HL-60 (cell line): Measurements from ENCODE around the gene CCDC106.

ENCODE experiments used
- DNase-seq, 2 experiments: peaks; one replicate each; pipeline ENCODE4 v3.0.0-alpha.2; 2010 to 2020; ENCODE audit warnings: low read depth in 1 of 2, low spot score in 1 of 2
- H3K27ac ChIP-seq: fragments of 250-450 bp; sonication (Bioruptor Pico); replicated peaks from 2 replicates; pipeline ENCODE4 v1.5.1; 2020; ENCODE audit warnings: mild to moderate bottlenecking, moderate library complexity
- H3K27me3 ChIP-seq: fragments of 250-450 bp; sonication (Bioruptor Pico); 2 replicates; pipeline ENCODE4 v1.5.1; 2021; ENCODE audit warnings: mild to moderate bottlenecking, moderate library complexity; ENCODE audit not compliant: insufficient read depth, poor library complexity, severe bottlenecking
- H3K4me3 ChIP-seq: replicated peaks from 2 replicates; pipeline ENCODE4 v1.5.1; 2011; ENCODE audit warnings: mild to moderate bottlenecking, control low read depth, low read length; ENCODE audit not compliant: insufficient read depth
- GABPA ChIP-seq: IDR thresholded peaks from 2 replicates; pipeline ENCODE4 v1.6.1; 2012; ENCODE audit warnings: low read depth
- POLR2AphosphoS5 ChIP-seq: IDR thresholded peaks from 2 replicates; pipeline ENCODE4 v1.6.1; 2012; ENCODE audit warnings: low read depth
- SPI1 ChIP-seq: IDR thresholded peaks from 2 replicates; pipeline ENCODE4 v1.6.1; 2012; ENCODE audit warnings: low read depth, mild to moderate bottlenecking, borderline replicate concordance
- TF ChIP-seq, protein P1 (sequence below): IDR thresholded peaks from one replicate; pipeline ENCODE4 v1.5.1; 2011; ENCODE audit warnings: low read length, control low read depth, inconsistent platforms; ENCODE audit not compliant: insufficient read depth
- TF ChIP-seq, protein P2 (sequence below): IDR thresholded peaks from 2 replicates; pipeline ENCODE4 v1.6.1; 2012; ENCODE audit warnings: low read depth; ENCODE audit not compliant: insufficient replicate concordance

Gene CCDC106

DNA sequence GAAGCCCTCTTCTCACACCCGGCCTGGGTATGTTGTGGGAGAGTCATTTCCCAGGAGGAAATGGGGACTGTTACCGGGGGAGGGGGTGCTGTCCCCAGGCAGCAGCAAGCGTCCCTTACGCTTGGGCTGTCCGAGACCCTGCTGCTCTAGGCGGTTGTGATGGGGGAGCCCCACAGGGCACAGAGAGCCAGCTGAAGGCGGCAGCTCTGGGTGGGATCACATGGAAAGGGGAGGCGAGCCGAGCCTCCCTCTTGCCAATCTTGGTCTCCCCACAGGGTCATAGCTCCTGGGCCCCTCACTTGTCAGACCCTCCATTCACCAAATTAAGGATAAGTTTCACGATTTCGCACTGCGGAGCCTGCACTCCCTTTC is 49.0 kb downstream of the CCDC106 start:
- H3K27ac ChIP-seq: no peak overlapping the region
- no peaks in the 10 kb centered on the region for H3K27me3 ChIP-seq
- TF ChIP-seq, protein P1, sequence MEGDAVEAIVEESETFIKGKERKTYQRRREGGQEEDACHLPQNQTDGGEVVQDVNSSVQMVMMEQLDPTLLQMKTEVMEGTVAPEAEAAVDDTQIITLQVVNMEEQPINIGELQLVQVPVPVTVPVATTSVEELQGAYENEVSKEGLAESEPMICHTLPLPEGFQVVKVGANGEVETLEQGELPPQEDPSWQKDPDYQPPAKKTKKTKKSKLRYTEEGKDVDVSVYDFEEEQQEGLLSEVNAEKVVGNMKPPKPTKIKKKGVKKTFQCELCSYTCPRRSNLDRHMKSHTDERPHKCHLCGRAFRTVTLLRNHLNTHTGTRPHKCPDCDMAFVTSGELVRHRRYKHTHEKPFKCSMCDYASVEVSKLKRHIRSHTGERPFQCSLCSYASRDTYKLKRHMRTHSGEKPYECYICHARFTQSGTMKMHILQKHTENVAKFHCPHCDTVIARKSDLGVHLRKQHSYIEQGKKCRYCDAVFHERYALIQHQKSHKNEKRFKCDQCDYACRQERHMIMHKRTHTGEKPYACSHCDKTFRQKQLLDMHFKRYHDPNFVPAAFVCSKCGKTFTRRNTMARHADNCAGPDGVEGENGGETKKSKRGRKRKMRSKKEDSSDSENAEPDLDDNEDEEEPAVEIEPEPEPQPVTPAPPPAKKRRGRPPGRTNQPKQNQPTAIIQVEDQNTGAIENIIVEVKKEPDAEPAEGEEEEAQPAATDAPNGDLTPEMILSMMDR: no peak
- TF ChIP-seq POLR2AphosphoS5 (no peak), GABPA (no peak), SPI1 (no peak)
- TF ChIP-seq, protein P2, sequence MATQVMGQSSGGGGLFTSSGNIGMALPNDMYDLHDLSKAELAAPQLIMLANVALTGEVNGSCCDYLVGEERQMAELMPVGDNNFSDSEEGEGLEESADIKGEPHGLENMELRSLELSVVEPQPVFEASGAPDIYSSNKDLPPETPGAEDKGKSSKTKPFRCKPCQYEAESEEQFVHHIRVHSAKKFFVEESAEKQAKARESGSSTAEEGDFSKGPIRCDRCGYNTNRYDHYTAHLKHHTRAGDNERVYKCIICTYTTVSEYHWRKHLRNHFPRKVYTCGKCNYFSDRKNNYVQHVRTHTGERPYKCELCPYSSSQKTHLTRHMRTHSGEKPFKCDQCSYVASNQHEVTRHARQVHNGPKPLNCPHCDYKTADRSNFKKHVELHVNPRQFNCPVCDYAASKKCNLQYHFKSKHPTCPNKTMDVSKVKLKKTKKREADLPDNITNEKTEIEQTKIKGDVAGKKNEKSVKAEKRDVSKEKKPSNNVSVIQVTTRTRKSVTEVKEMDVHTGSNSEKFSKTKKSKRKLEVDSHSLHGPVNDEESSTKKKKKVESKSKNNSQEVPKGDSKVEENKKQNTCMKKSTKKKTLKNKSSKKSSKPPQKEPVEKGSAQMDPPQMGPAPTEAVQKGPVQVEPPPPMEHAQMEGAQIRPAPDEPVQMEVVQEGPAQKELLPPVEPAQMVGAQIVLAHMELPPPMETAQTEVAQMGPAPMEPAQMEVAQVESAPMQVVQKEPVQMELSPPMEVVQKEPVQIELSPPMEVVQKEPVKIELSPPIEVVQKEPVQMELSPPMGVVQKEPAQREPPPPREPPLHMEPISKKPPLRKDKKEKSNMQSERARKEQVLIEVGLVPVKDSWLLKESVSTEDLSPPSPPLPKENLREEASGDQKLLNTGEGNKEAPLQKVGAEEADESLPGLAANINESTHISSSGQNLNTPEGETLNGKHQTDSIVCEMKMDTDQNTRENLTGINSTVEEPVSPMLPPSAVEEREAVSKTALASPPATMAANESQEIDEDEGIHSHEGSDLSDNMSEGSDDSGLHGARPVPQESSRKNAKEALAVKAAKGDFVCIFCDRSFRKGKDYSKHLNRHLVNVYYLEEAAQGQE: no peak
- H3K4me3 ChIP-seq: no peak overlapping the region
- DNase-seq: no peak

- no peaks in the 10 kb centered on the region for H3K27me3 ChIP-seq
- H3K4me3 ChIP-seq: no peak overlapping the region
- H3K27ac ChIP-seq: no peak overlapping the region
- DNase-seq: no peak
- TF ChIP-seq SPI1: no peak
- no peak for TF ChIP-seq GABPA
- TF ChIP-seq POLR2AphosphoS5: no peak
- TF ChIP-seq, protein P1: no peak
Observed at GRCh38 chr19:55697698-55698097, 49.7 kb downstream of the CCDC106 start.

- TF ChIP-seq, protein P2: no peak
- no peak for TF ChIP-seq SPI1
- TF ChIP-seq, protein P1: no peak
- TF ChIP-seq GABPA: no peak
- TF ChIP-seq POLR2AphosphoS5: no peak
- no peaks in the 10 kb centered on the region for H3K27me3 ChIP-seq
- DNase-seq: no peak
- H3K4me3 ChIP-seq: no peak overlapping the region
- H3K27ac ChIP-seq: no peak overlapping the region
Observed at GRCh38 chr19:55698256-55698655, 50.2 kb downstream of the CCDC106 start.

GRCh38 chr19:55699221-55699620 is 51.2 kb downstream of the CCDC106 start:
- Histone ChIP-seq H3K27me3 (no peaks in the 10 kb centered on the region), H3K27ac (no peak overlapping the region), H3K4me3 (no peak overlapping the region)
- TF ChIP-seq POLR2AphosphoS5 (no peak), SPI1 (no peak), GABPA (no peak)
- TF ChIP-seq, protein P1: no peak
- TF ChIP-seq, protein P2: no peak
- no peak for DNase-seq
